Upper lobe of left lung (tissue), 6 donors: ENCODE results near the gene LCE2B. TPM values are rescaled to one million over a fixed set of nuclear protein-coding genes. Genes with fewer than 3 reads are reported as not detected.
"Not testable (repeated sequence)": the region's sequence is repeated elsewhere in the genome, so short reads cannot be mapped to it uniquely, and the experiment has no call there.

Experiments used
- ATAC-seq, 2 donors: fragments of 200-7000 bp; cut with Tn5 transposase; one replicate each; pipeline ENCODE4 v1.9.1; 2022; ENCODE audit warnings: mild to moderate bottlenecking in 2 of 2, moderate library complexity in 2 of 2; ENCODE audit not compliant: low FRiP score in 2 of 2
- DNase-seq, 2 donors: peaks; one replicate each; pipeline ENCODE4 v3.0.0-alpha.2; 2019 to 2020
- H3K27ac ChIP-seq, 4 donors: fragments of 200-600 bp; sonication (generic); one replicate each; pipeline ENCODE4 v1.5.1; 2016 to 2019
- H3K27me3 ChIP-seq, 4 donors: fragments of 200-600 bp; sonication (generic); one replicate each; pipeline ENCODE4 v1.5.1; 2017 to 2019
- H3K36me3 ChIP-seq, 4 donors: fragments of 200-600 bp; sonication (generic); one replicate each; pipeline ENCODE4 v1.5.1; 2016 to 2019
- H3K4me1 ChIP-seq, 4 donors: fragments of 200-600 bp; sonication (generic); one replicate each; pipeline ENCODE4 v1.5.1; 2018 to 2019
- H3K4me3 ChIP-seq, 4 donors: fragments of 200-600 bp; sonication (generic); one replicate each; pipeline ENCODE4 v1.5.1; 2017 to 2019; ENCODE audit warnings: mild to moderate bottlenecking in 2 of 4, moderate library complexity in 1 of 4
- H3K9me3 ChIP-seq, 4 donors: fragments of 200-600 bp; sonication (generic); one replicate each; pipeline ENCODE4 v1.5.1; 2018 to 2019
- CTCF ChIP-seq, 6 experiments: fragments of 450-650 bp in 4 of 6; fragments of 200-600 bp in 2 of 6; sonication (generic) in 2 of 6; IDR thresholded peaks; one replicate each; pipeline ENCODE4 v1.5.1; 2016 to 2019; ENCODE audit warnings: antibody characterized with exemption in 6 of 6
- EP300 ChIP-seq, 4 donors: sonication (generic); formaldehyde crosslinking; IDR thresholded peaks; one replicate each; pipeline ENCODE4 v1.5.1; 2017; ENCODE audit warnings: antibody characterized with exemption in 4 of 4, control low read depth in 2 of 4
- POLR2A ChIP-seq, 4 donors: fragments of 450-650 bp; IDR thresholded peaks; one replicate each; pipeline ENCODE4 v1.5.1; 2016 to 2017; ENCODE audit warnings: antibody characterized with exemption in 4 of 4, mild to moderate bottlenecking in 2 of 4
- POLR2AphosphoS5 ChIP-seq, 2 donors: sonication (generic); formaldehyde crosslinking; IDR thresholded peaks; one replicate each; pipeline ENCODE4 v1.5.1; 2017; ENCODE audit warnings: antibody characterized with exemption in 2 of 2
- WGBS, 2 donors: methylation state at CpG; one replicate each; pipeline ENCODE4 v1.1.5; 2017 to 2018; 5-methylcytosine and 5-hydroxymethylcytosine counted together
- total RNA-seq, 6 donors: library from RNA; depleted of rRNA in 4 of 6; stranded (reverse); fragments of >200 nt in 4 of 6; gene quantifications; one replicate each; pipeline versions ENCODE4 v1.1.0 to v1.2.1, GENCODE V29; 2016 to 2021
- donor health status: DM: no; HTN: no; CAD: no; lungs with moderate emphysema.
- donor health status: DM: no; HTN: yes; CAD: no; lungs with severe emphysema.

Gene LCE2B
- total RNA-seq, 6 donors from 2014 or later: not detected

GRCh38 chr1:152667648-152668047 lies 18.3 kb upstream of the LCE2B start:
- Histone ChIP-seq H3K4me3 (no peak overlapping the region), H3K27me3 (no peaks in the 10 kb centered on the region), H3K27ac (no peak overlapping the region), H3K9me3 (no peaks in the 10 kb centered on the region), H3K36me3 (no peaks in the 10 kb centered on the region), H3K4me1 (no peaks in the 10 kb centered on the region)
- no peak for DNase-seq
- TF ChIP-seq POLR2AphosphoS5 (IDR thresholded peaks at IDR 0.05): no peak
- TF ChIP-seq EP300 (IDR thresholded peaks at IDR 0.05): no peak
- no peak for TF ChIP-seq POLR2A (IDR thresholded peaks at IDR 0.05)
- no peak for TF ChIP-seq CTCF (IDR thresholded peaks at IDR 0.05)
- WGBS, 2 donors: 93% methylated on average over 2 to 5 of the region's 5 CpGs
- no peak for ATAC-seq

DNA sequence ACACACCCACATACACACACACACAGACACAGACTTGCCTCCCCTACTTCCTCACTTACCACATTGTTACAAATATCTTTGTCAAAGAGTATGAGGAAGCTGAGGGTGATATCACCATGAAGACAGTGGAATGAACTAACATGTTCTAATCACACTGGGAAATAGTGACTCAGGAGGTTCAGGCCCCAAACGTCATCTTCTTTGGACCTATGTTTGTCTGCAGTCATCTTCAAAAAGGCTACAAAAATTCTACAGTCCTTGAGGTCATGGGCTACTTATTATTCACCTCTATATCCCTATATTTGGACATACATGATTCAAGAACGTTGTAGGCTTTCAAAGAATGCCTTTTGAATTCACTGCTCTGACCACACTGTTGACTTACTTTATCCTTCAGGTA lies 12.9 kb upstream of the LCE2B start:
- H3K27ac ChIP-seq: no peak overlapping the region
- H3K9me3 ChIP-seq: no peaks in the 10 kb centered on the region
- ATAC-seq: no peak
- H3K4me1 ChIP-seq: no peaks in the 10 kb centered on the region
- DNase-seq: no peak
- no peaks in the 10 kb centered on the region for H3K36me3 ChIP-seq
- H3K27me3 ChIP-seq: no peaks in the 10 kb centered on the region
- WGBS, 2 donors: 43 to 44% methylated on average over 2 of the region's 2 CpGs
- H3K4me3 ChIP-seq: no peak overlapping the region
- no peak for TF ChIP-seq POLR2A (IDR thresholded peaks at IDR 0.05)
- TF ChIP-seq CTCF (IDR thresholded peaks at IDR 0.05): no peak
- TF ChIP-seq POLR2AphosphoS5 (IDR thresholded peaks at IDR 0.05): no peak
- TF ChIP-seq EP300 (IDR thresholded peaks at IDR 0.05): no peak

DNA sequence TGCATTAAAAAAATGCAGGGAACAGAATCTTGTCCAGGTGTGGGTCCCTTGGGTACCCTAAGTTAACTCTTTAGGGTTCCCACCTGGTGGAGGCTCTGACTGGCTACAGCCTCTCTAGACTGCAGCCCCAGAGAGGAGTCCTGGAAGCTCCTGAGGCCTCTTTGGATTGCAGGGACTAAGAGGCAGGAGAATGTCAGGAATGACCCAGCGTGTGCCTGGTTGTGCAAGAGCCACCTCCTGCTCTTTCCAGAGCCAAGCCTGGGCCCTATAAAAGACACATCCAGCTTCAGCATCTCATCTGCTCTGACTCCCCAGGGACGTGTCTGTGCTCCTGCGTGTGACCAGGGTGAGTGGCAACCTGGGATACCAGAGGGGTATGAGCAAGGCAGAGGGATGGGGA lies 10.9 kb upstream of the LCE2B start, which contains the start of gene LCE2C:
Gene LCE2C, plus strand, starts transcription at position 297 of the 400 bp plus-strand sequence. CDS start 737 bp downstream, outside the sequence.
- ATAC-seq, H3K27me3 ChIP-seq: not testable (repeated sequence)
- 79% methylated on average over 3 of the region's 3 CpGs; no CpG with 5 or more reads in 1 of the 2 donors for WGBS, 2 donors

GRCh38 chr1:152679459-152679858 lies 6.5 kb upstream of the LCE2B start:
- ATAC-seq (no peak), DNase-seq (peak in 1 of 2 donors; percentile 4)
- no peaks in the 10 kb centered on the region for H3K36me3 ChIP-seq
- no peaks in the 10 kb centered on the region for H3K9me3 ChIP-seq
- TF ChIP-seq POLR2AphosphoS5 (IDR thresholded peaks at IDR 0.05) (no peak), CTCF (IDR thresholded peaks at IDR 0.05) (no peak), EP300 (IDR thresholded peaks at IDR 0.05) (no peak), POLR2A (IDR thresholded peaks at IDR 0.05) (no peak)
- H3K27me3 ChIP-seq: no peaks in the 10 kb centered on the region
- H3K27ac ChIP-seq: no peak overlapping the region
- no peaks in the 10 kb centered on the region for H3K4me1 ChIP-seq
- WGBS, 2 donors: 68 to 70% methylated on average over 5 to 6 of the region's 6 CpGs
- H3K4me3 ChIP-seq: no peak overlapping the region

More for the DNA sequence above, 10.9 kb upstream of the LCE2B start, which contains the start of gene LCE2C:
- H3K4me1 ChIP-seq, H3K36me3 ChIP-seq, DNase-seq, H3K27ac ChIP-seq, H3K4me3 ChIP-seq, H3K9me3 ChIP-seq: not testable (repeated sequence)

GRCh38 chr1:152681616-152682015 lies 4.3 kb upstream of the LCE2B start:
- WGBS, 2 donors: 62 to 64% methylated on average over 2 of the region's 2 CpGs
- Histone ChIP-seq H3K4me3 (no peak overlapping the region), H3K4me1 (no peaks in the 10 kb centered on the region), H3K27ac (no peak overlapping the region), H3K36me3 (no peaks in the 10 kb centered on the region), H3K9me3 (no peaks in the 10 kb centered on the region), H3K27me3 (no peaks in the 10 kb centered on the region)
- DNase-seq: no peak
- ATAC-seq: no peak
- TF ChIP-seq EP300 (IDR thresholded peaks at IDR 0.05) (no peak), POLR2AphosphoS5 (IDR thresholded peaks at IDR 0.05) (no peak), CTCF (IDR thresholded peaks at IDR 0.05) (no peak), POLR2A (IDR thresholded peaks at IDR 0.05) (no peak)
